ENCODE measurements around the gene RNF125.
"Not testable (repeated sequence)": the region's sequence is repeated elsewhere in the genome, so short reads cannot be mapped to it uniquely, and the experiment has no call there.

The RNF125 gene

DNA sequence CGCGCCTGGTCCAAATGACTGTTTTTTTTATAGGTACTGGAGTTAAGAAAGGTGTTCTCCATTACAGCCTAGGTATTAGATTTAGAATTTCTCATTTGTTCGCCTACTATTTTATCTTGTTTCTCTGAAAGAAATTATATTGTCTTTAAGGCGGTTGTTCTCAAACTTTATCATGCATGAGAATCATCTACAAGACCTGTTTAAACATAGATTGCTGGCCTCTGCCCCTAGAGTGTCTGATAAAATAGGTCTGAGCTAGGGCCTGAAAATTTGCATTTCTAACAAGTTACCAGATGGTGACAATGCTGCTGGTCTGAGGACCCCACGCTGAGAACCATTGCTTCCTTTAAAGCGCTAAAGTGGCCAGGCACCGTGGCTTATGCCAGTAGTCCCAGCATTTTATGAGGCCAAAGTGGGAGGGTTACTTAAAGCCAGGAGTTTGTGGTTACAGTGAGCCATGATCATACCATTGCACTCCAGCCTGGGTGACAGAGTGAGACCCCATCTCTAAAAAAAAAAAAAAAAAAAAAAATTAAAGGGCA lies 39.1 kb downstream of the RNF125 start:
- H3K9me3 ChIP-seq (ENCODE audit: control insufficient read depth, low read length) = no peaks in the 10 kb centered on the region
- no peaks in the 10 kb centered on the region for H3K27me3 ChIP-seq (replicated peaks; ENCODE audit: control insufficient read depth, insufficient read depth, low read length)
- DNase-seq (ENCODE audit: low read depth) = no peak
- no peaks in the 10 kb centered on the region for H3K36me3 ChIP-seq (ENCODE audit: control insufficient read depth, insufficient read depth, low read length, severe bottlenecking)
- no peaks in the 10 kb centered on the region for H3K4me1 ChIP-seq (ENCODE audit: control insufficient read depth, insufficient read depth, low read length)
- no peak overlapping the region for H3K4me3 ChIP-seq (ENCODE audit: low read length)
- no peak overlapping the region for H3K9ac ChIP-seq (ENCODE audit: low read length)

DNA sequence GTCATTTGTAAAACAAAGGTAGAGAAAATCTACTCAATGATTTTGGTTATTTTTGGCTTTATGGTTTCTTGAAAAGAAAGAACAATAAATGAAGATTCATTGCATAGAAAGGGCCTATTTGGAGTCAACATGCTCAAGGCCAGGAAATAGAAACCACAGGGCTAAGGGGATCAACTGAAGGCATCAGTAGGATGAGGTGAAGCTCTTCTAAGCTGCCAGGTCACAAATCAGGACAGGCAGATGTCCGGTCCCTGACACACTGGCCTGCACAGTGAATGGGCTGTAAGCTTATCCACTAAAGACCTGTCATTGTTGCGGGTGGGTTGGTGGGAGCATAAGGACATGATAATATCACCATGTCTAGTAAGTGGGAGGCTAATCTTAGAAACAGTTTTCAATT lies 41.4 kb downstream of the RNF125 start:
- no peak for DNase-seq (ENCODE audit: low read depth)
- Histone ChIP-seq H3K9me3 (ENCODE audit: control insufficient read depth, low read length) (no peaks in the 10 kb centered on the region), H3K36me3 (ENCODE audit: control insufficient read depth, insufficient read depth, low read length, severe bottlenecking) (peaks cover 3% of the 10 kb centered on the region), H3K4me3 (ENCODE audit: low read length) (no peak overlapping the region), H3K9ac (ENCODE audit: low read length) (no peak overlapping the region), H3K4me1 (ENCODE audit: control insufficient read depth, insufficient read depth, low read length) (no peaks in the 10 kb centered on the region), H3K27me3 (replicated peaks; ENCODE audit: control insufficient read depth, insufficient read depth, low read length) (no peaks in the 10 kb centered on the region)

DNA sequence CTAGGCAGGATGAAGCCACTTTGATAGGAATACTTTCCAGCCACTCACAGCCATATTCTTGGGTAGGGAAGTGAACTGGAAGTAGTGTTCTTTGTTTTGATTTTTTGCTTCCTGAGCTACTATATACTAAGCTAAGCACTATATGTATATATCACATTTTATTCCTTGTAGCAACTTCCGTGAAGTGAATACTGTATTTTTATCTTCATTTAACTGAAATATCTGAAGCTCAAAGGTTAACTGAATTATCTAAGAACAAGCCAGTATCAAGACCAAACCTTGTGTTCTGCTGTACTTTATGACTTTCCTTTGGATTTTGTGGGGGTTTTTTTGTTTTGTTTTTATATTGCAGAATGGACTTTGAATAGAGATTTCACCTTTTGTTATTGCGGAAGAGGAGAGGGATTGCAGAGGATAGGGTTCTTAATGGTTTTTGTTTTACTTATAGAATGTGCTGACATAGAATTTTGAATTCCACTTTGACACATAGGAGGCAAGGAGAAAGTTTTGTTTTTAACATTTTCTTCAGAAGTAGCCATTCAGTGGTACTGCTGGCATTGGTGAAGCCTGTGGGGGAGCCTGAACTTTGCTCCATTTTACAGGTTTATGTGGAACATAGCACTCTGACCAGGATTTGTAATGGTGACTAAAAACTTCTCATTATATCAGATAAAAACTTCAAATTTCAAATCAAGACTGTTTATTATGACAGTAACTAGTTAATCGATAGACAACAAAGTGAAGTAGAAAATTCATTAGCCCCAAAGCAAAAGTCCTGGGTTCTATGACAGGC lies 48.9 kb downstream of the RNF125 start:
- Histone ChIP-seq H3K4me3 (ENCODE audit: low read length) (no peak overlapping the region), H3K9ac (ENCODE audit: low read length) (no peak overlapping the region), H3K4me1 (ENCODE audit: control insufficient read depth, insufficient read depth, low read length) (peaks cover 3% of the 10 kb centered on the region), H3K36me3 (ENCODE audit: control insufficient read depth, insufficient read depth, low read length, severe bottlenecking) (peaks cover 3% of the 10 kb centered on the region), H3K27me3 (replicated peaks; ENCODE audit: control insufficient read depth, insufficient read depth, low read length) (no peaks in the 10 kb centered on the region), H3K9me3 (ENCODE audit: control insufficient read depth, low read length) (no peaks in the 10 kb centered on the region)
- no peak for DNase-seq (ENCODE audit: low read depth)

DNA sequence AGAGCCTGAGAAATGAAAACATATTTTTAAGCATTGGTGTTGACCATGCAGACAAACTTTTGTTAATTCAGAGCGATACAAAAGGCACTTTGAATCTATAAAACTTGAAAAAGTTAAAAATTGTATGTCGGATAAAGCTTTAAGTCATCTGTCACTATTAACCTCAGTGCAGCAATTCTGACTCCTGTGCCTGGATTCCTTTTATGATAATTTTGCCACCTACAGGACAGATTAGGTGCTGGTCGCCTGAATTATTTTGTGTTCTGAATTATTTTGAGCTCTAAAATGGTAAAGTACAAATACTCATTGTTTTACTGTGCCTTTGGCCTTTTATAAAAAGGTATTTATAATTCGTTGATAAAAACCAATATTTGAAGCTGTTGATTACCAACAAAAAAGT lies 53.7 kb downstream of the RNF125 start:
- H3K36me3 ChIP-seq (ENCODE audit: control insufficient read depth, insufficient read depth, low read length, severe bottlenecking) = no peaks in the 10 kb centered on the region
- H3K9me3 ChIP-seq (ENCODE audit: control insufficient read depth, low read length) = no peaks in the 10 kb centered on the region
- DNase-seq (ENCODE audit: low read depth) = no peak
- H3K27me3 ChIP-seq (replicated peaks; ENCODE audit: control insufficient read depth, insufficient read depth, low read length) = no peaks in the 10 kb centered on the region
- H3K4me1 ChIP-seq (ENCODE audit: control insufficient read depth, insufficient read depth, low read length) = peaks cover 3% of the 10 kb centered on the region
- no peak overlapping the region for H3K9ac ChIP-seq (ENCODE audit: low read length)
- H3K4me3 ChIP-seq (ENCODE audit: low read length) = no peak overlapping the region

DNA sequence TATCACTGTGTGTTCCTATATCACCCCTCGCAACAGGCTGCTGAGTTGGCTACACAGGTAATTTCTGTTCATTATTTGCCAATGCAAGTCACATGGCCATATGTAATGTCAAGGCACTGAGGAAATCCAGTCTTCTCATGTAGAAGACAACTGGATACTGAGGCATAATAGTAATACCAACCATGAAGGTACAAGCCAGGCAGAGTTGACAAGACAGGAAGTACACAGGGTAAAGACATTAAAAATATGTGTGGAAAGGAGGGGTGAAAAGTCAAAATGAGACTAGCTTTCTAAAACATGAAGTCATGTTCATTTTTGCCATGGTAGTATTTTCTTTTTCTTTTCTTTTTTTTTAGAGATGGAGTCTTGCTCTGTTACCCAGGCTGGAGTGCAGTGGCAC lies 55.6 kb downstream of the RNF125 start:
- no peaks in the 10 kb centered on the region for H3K4me1 ChIP-seq (ENCODE audit: control insufficient read depth, insufficient read depth, low read length)
- no peak overlapping the region for H3K9ac ChIP-seq (ENCODE audit: low read length)
- H3K4me3 ChIP-seq (ENCODE audit: low read length) = no peak overlapping the region
- H3K9me3 ChIP-seq (ENCODE audit: control insufficient read depth, low read length) = no peaks in the 10 kb centered on the region
- no peak for DNase-seq (ENCODE audit: low read depth)
- no peaks in the 10 kb centered on the region for H3K27me3 ChIP-seq (replicated peaks; ENCODE audit: control insufficient read depth, insufficient read depth, low read length)
- H3K36me3 ChIP-seq (ENCODE audit: control insufficient read depth, insufficient read depth, low read length, severe bottlenecking) = no peaks in the 10 kb centered on the region

DNA sequence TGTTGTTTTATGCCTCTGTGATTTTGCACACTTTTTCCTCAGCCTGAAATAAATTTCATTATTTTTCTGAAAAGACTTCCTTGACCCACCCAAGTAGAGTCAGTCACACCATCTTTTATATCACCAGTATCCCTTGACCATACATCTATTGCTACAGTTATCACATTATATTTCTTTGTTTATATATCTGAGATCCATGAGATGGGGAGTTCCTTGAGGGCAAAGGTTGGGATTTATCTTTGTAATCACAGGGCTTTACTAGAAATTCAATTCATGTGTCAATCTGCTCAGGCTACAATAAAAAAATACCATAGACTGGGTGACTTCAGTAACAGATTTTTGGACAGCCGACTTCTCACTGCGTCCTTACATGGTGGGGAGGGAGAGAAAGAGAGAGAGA lies 60.2 kb downstream of the RNF125 start:
- H3K9ac ChIP-seq (ENCODE audit: low read length) = no peak overlapping the region
- no peaks in the 10 kb centered on the region for H3K27me3 ChIP-seq (replicated peaks; ENCODE audit: control insufficient read depth, insufficient read depth, low read length)
- DNase-seq (ENCODE audit: low read depth) = no peak
- no peaks in the 10 kb centered on the region for H3K9me3 ChIP-seq (ENCODE audit: control insufficient read depth, low read length)
- no peaks in the 10 kb centered on the region for H3K4me1 ChIP-seq (ENCODE audit: control insufficient read depth, insufficient read depth, low read length)
- H3K36me3 ChIP-seq (ENCODE audit: control insufficient read depth, insufficient read depth, low read length, severe bottlenecking) = no peaks in the 10 kb centered on the region
- no peak overlapping the region for H3K4me3 ChIP-seq (ENCODE audit: low read length)

DNA sequence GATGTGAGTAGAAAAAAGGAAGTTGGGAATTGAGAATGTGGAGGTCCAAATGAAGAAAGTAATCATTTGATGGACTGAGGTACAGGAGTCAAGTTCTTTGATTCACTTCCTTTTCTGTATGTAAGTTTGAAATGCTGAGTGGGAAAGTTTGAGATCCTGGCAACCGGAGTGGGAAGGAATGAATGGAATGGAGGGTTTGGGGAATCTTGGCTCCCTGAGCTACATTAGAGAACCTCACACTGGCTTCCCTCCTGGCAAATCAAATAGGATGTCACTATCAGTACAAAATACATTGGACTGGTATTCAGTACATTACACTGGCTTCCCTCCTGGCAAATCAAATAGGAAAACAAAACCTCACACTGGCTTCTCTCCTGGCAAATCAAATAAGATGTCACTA lies 63.3 kb downstream of the RNF125 start:
- H3K4me1 ChIP-seq (ENCODE audit: control insufficient read depth, insufficient read depth, low read length) = peaks cover 14% of the 10 kb centered on the region
- no peak overlapping the region for H3K9ac ChIP-seq (ENCODE audit: low read length)
- no peak overlapping the region for H3K4me3 ChIP-seq (ENCODE audit: low read length)
- DNase-seq (ENCODE audit: low read depth) = no peak
- no peaks in the 10 kb centered on the region for H3K36me3 ChIP-seq (ENCODE audit: control insufficient read depth, insufficient read depth, low read length, severe bottlenecking)
- no peaks in the 10 kb centered on the region for H3K27me3 ChIP-seq (replicated peaks; ENCODE audit: control insufficient read depth, insufficient read depth, low read length)
- H3K9me3 ChIP-seq (ENCODE audit: control insufficient read depth, low read length) = no peaks in the 10 kb centered on the region

DNA sequence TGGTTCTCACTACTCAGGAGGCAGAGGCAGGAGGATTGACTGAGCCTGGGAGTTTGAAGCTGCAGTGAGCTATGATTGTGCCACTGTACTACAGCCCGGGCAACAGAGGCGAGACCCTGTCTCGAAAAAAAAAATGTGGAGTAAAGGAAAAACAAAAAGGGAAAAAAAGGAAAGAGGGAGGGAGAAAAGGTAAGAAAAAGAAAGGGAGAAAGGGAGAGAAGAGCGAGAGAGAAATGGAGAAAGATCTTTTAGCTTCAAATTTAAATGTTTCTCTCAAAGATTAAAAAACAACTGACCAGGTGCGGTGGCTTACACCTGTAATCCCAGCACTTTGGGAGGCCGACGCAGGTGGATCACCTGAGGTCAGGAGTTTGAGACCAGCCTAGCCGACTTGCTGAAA lies 65.2 kb downstream of the RNF125 start:
- no peak overlapping the region for H3K9ac ChIP-seq (ENCODE audit: low read length)
- no peak for DNase-seq (ENCODE audit: low read depth)
- peaks cover 14% of the 10 kb centered on the region for H3K4me1 ChIP-seq (ENCODE audit: control insufficient read depth, insufficient read depth, low read length)
- no peaks in the 10 kb centered on the region for H3K27me3 ChIP-seq (replicated peaks; ENCODE audit: control insufficient read depth, insufficient read depth, low read length)
- no peaks in the 10 kb centered on the region for H3K36me3 ChIP-seq (ENCODE audit: control insufficient read depth, insufficient read depth, low read length, severe bottlenecking)
- H3K4me3 ChIP-seq (ENCODE audit: low read length) = no peak overlapping the region
- no peaks in the 10 kb centered on the region for H3K9me3 ChIP-seq (ENCODE audit: control insufficient read depth, low read length)

DNA sequence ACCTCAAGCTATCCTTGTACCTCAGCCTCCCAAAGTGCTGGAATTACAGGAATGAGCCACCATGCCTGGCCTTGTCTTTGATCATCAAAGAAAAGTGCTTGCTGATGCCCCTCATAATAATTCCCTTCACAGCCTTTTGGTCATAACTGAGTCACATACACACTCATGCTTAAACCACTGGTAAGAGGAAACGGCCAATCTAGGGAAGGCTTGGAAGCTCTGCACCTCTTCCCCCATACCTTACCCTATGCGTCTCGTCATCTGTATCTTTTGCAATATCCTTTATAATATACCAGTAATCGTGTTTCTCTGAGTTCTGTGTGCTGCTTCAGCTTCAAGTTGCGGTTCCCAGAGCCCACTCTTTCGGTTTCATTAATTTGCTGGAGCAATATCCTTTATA lies 68.3 kb downstream of the RNF125 start:
- no peak overlapping the region for H3K9ac ChIP-seq (ENCODE audit: low read length)
- H3K36me3 ChIP-seq (ENCODE audit: control insufficient read depth, insufficient read depth, low read length, severe bottlenecking) = no peaks in the 10 kb centered on the region
- H3K4me3 ChIP-seq (ENCODE audit: low read length) = no peak overlapping the region
- peaks cover 17% of the 10 kb centered on the region for H3K4me1 ChIP-seq (ENCODE audit: control insufficient read depth, insufficient read depth, low read length)
- no peaks in the 10 kb centered on the region for H3K27me3 ChIP-seq (replicated peaks; ENCODE audit: control insufficient read depth, insufficient read depth, low read length)
- DNase-seq (ENCODE audit: low read depth) = no peak
- H3K9me3 ChIP-seq (ENCODE audit: control insufficient read depth, low read length) = no peaks in the 10 kb centered on the region

DNA sequence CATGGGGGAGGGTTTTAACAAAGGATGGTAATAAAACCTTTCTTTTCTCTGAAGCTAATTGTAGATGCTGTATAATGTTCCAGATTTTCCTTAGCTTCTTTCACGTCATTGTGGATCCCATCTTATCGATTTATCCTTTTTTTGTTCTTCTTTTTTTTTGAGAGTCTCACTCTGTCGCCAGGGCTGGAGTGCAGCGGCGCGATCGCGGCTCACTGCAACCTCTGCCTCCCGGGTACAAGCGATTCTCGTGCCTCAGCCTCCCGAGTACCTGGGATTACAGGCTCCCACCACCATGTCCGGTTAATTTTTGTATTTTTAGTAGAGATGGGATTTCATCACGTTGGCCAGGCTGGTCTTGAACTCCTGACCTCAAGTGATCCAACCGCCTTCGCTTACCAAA lies 72.2 kb downstream of the RNF125 start:
- H3K27me3 ChIP-seq (replicated peaks; ENCODE audit: control insufficient read depth, insufficient read depth, low read length); DNase-seq (ENCODE audit: low read depth); H3K9ac ChIP-seq (ENCODE audit: low read length); H3K36me3 ChIP-seq (ENCODE audit: control insufficient read depth, insufficient read depth, low read length, severe bottlenecking); H3K9me3 ChIP-seq (ENCODE audit: control insufficient read depth, low read length); H3K4me3 ChIP-seq (ENCODE audit: low read length): not testable (repeated sequence)
- H3K4me1 ChIP-seq (ENCODE audit: control insufficient read depth, insufficient read depth, low read length) = peaks cover 12% of the 10 kb centered on the region

DNA sequence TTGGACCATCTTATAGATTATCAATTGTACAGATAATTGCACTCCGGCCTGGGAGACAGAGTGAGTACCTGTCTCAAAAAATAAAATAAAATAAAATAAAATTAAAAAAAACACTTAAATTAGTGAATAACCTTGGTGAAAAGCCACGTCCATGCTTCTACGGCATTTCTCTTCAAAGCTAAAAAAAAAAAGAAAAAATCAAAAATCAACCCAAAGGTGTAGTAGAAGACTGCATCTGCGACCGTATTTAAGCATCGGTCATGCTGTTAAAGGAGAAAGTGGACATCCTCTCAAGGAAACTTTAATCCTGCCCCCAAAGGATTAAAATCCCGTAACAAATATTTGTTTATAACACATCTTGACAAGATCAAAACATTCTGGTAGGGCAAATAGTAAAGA lies 72.7 kb downstream of the RNF125 start:
- Histone ChIP-seq H3K9me3 (ENCODE audit: control insufficient read depth, low read length) (no peaks in the 10 kb centered on the region), H3K4me3 (ENCODE audit: low read length) (peak overlapping the region; percentile 88), H3K36me3 (ENCODE audit: control insufficient read depth, insufficient read depth, low read length, severe bottlenecking) (peaks cover 8% of the 10 kb centered on the region), H3K9ac (ENCODE audit: low read length) (peak overlapping the region; percentile 90), H3K27me3 (replicated peaks; ENCODE audit: control insufficient read depth, insufficient read depth, low read length) (no peaks in the 10 kb centered on the region), H3K4me1 (ENCODE audit: control insufficient read depth, insufficient read depth, low read length) (peaks cover 12% of the 10 kb centered on the region)
- no peak for DNase-seq (ENCODE audit: low read depth)
